ENCODE results near the gene MAP3K9.
A peak's percentile ranks its signal among the peaks of the same experiment; 100 is the strongest.
"Not testable (repeated sequence)": the region's sequence is repeated elsewhere in the genome, so short reads cannot be mapped to it uniquely, and the experiment has no call there.

The MAP3K9 gene

DNA sequence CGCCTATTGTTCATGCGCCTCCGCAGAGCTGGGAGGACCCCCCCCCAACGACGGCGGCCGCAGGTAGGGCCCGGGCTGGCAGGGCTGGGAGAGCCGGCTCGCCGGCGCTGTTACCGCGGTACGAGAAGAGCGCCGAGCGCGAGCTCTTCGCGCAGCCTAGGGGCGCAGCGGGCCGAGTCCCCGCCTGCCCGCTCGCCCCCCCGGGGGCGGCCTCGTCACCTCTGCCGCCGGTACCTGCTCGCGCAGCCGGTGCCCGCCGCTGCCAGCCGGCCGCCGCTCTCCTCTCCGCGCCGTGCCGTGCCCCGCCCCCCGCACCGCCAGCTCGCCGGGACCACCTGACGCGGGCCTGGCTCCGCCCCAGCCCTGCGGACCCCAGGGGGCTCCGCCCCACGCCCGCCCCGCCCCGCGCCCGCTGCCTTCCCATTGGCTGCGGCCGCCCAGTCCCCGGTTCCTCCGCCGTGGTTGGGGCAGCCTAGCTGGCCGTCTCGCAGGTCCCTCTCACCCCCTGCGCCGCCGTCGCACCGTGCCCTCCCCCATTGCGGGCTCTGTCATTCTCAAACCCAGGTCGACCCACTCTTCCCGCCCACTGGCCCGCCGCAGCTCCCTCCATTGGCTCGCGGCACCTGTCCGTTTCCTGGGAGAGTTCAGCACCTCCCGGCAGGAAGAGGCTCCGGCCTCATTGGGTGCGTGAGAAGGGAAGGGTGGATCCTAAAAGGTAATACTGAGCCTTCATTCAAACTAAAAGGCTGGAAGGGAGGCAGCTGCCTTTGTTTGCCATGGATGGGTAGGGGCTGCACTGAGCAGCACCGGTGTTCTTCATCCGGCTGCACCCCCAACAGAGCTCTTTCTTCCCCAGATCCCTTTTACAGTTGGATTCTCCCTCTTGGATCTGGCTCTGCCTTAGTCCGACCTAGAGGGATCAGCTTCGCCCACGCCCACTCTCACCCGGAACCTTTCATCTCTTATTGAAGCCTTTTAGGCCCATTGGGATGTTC, at the start of gene MAP3K9:
MAP3K9 (minus strand) TSS at position 289 of the 995 bp plus-strand sequence. CDS start 342 bp downstream, outside the sequence.
- DNase-seq (ENCODE audit: low read depth) = no peak
- TF ChIP-seq, protein P1, sequence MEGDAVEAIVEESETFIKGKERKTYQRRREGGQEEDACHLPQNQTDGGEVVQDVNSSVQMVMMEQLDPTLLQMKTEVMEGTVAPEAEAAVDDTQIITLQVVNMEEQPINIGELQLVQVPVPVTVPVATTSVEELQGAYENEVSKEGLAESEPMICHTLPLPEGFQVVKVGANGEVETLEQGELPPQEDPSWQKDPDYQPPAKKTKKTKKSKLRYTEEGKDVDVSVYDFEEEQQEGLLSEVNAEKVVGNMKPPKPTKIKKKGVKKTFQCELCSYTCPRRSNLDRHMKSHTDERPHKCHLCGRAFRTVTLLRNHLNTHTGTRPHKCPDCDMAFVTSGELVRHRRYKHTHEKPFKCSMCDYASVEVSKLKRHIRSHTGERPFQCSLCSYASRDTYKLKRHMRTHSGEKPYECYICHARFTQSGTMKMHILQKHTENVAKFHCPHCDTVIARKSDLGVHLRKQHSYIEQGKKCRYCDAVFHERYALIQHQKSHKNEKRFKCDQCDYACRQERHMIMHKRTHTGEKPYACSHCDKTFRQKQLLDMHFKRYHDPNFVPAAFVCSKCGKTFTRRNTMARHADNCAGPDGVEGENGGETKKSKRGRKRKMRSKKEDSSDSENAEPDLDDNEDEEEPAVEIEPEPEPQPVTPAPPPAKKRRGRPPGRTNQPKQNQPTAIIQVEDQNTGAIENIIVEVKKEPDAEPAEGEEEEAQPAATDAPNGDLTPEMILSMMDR (IDR thresholded peaks at IDR 0.05; ENCODE audit: control insufficient read depth, insufficient read depth, low read depth, low read length, missing control alignments) = no peak

DNA sequence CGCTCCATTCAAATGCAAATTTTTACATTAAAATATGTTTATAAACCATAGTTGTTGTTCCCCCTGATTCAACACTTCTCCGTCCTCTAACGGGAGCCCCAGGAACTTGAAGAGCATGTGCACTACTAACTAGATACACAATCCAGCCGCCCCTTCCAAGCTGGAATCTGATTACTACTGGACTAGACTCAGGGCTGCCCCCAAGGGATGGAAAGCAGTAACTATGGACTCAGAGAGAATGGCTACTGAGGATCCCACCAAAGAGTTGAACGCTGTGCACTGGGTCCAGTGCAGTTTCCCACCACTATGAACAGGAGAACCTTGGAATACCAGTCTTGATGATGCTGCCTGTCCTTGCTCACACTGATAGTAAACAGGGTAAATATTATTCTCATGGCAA, 49.3 kb upstream of the MAP3K9 start:
- DNase-seq (ENCODE audit: low read depth) = no peak
- H3K4me3 ChIP-seq (ENCODE audit: control insufficient read depth, low read depth, low read length) = no peak overlapping the region
- TF ChIP-seq, protein P1 (IDR thresholded peaks at IDR 0.05; ENCODE audit: control insufficient read depth, insufficient read depth, low read depth, low read length, missing control alignments) = peak; percentile 3

More for the DNA sequence above, at the start of gene MAP3K9:
- peak within 1 kb of the TSS; percentile 51 for H3K4me3 ChIP-seq (ENCODE audit: control insufficient read depth, low read depth, low read length)

DNA sequence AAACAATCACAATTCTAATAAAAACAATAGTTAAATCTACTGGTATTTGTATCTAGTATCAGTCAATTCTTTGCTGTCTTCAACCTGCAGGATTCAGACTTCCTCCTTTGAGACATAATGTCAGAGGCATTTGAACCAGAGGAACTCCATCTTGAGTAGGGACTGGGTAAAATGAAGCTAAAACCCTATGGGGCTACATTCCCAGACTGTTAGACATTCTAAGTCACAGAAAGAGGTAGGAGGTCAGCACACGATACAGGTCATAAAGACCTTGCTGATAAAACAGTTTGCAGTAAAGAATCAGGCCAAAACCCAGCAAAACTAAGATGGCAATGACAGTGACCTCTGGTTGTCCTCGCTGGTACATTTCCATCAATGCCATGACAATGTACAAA, 48.2 kb upstream of the MAP3K9 start:
- H3K4me3 ChIP-seq (ENCODE audit: control insufficient read depth, low read depth, low read length) = no peak overlapping the region
- DNase-seq (ENCODE audit: low read depth) = no peak
- TF ChIP-seq, protein P1 (IDR thresholded peaks at IDR 0.05; ENCODE audit: control insufficient read depth, insufficient read depth, low read depth, low read length, missing control alignments) = no peak

DNA sequence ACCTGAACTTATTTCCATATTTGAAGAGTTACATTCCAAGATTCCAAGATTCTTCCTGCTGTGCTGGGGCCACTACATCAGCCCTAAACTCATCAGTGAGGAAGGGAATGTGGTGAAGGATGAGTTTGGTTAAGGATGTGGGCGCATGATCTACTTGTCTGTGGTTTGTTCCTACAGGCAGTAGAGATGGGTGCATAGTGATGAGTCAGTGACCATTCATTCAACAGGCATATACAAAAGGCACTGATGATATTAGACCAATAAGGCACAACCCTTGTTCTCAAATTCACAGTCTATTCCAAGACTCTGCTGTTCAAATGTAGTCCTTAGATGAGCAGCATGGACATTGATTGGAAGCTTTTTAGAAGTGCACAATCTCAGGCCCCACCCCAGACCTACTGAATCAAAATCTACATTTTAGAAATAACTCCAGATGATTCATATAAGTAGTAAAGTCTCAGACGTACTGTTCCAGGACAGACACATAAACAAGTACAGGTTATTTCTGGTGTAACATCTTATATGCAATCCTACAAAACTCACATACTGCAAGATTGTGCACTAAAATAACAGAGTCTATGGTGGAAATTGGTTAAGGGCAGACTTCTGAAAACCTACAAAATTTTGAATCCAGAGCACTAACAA, 47.7 kb upstream of the MAP3K9 start:
- TF ChIP-seq, protein P1 (IDR thresholded peaks at IDR 0.05; ENCODE audit: control insufficient read depth, insufficient read depth, low read depth, low read length, missing control alignments) = no peak
- H3K4me3 ChIP-seq (ENCODE audit: control insufficient read depth, low read depth, low read length) = no peak overlapping the region
- peak; percentile 69 for DNase-seq (ENCODE audit: low read depth)

DNA sequence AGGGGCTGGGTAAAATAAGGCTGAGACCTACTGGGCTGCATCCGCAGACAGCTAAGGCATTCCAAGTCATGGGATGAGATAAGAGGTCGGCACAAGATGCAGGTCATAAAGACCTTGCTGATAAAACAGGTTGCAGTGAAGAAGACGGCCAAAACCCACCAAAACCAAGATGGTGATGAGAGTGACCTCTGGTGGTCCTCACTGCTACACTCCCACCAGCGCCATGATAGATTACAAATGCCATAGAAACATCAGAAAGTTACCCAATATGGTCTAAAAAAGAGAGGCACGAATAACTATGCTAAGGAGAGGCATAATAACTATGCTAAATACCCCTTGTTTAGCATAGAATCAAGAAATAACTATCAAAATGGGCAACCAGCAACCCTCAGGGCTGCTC, 46.2 kb upstream of the MAP3K9 start:
- no peak for DNase-seq (ENCODE audit: low read depth)
- TF ChIP-seq, protein P1 (IDR thresholded peaks at IDR 0.05; ENCODE audit: control insufficient read depth, insufficient read depth, low read depth, low read length, missing control alignments) = no peak
- no peak overlapping the region for H3K4me3 ChIP-seq (ENCODE audit: control insufficient read depth, low read depth, low read length)

DNA sequence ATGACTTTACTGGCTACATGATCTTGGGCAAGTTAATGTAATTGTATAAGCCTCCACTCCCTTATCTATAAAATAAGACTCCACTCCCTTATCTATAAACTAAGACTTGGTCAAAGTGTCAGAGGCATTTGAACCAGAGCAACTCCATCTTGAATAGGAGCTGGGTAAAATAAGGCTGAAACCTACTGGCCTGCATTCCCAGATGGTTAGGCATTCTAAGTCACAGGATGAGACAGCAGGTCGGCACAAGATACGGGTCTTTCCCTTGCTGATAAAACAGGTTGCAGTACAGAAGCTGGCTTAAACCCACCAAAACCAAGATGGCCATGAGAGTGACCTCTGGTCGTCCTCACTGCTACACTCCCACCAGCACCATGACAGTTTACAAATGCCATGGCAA, 44.3 kb upstream of the MAP3K9 start:
- not testable (repeated sequence) for DNase-seq (ENCODE audit: low read depth)

More for the DNA sequence above, 44.3 kb upstream of the MAP3K9 start:
- H3K4me3 ChIP-seq (ENCODE audit: control insufficient read depth, low read depth, low read length) = not testable (repeated sequence)
